Hepatocyte (in vitro differentiated cells): ENCODE data around the gene SAP30L.
A peak's percentile ranks its signal among the peaks of the same experiment; 100 is the strongest.

Source experiments
- CTCF ChIP-seq: fragments of 200-600 bp; sonication (generic); IDR thresholded peaks from 2 replicates; pipeline ENCODE4 v1.5.1; 2016; ENCODE audit warnings: antibody characterized with exemption, mild to moderate bottlenecking; ENCODE audit not compliant: poor library complexity
- EZH2phosphoT487 ChIP-seq: fragments of 200-600 bp; sonication (generic); IDR thresholded peaks from one replicate; pipeline ENCODE4 v1.6.1; 2018; ENCODE audit warnings: antibody characterized with exemption, mild to moderate bottlenecking, low read depth, moderate library complexity; ENCODE audit not compliant: unreplicated experiment, severe bottlenecking

GRCh38 chr5:154475591-154476353, 30.0 kb downstream of the SAP30L start:
- TF ChIP-seq CTCF (no peak), EZH2phosphoT487 (peak; percentile 63)
